ENCODE results near the gene ATP6V0E2.

Gene ATP6V0E2

GRCh38 chr7:149873074-149873969 lies at the start of gene ATP6V0E2:
Gene ATP6V0E2 (plus strand): TSS chr7:149873969. CDS start chr7:149874066, 97 bp downstream.
- Mint-ChIP-seq H3K9me3 (no peaks in the 10 kb centered on the region), H3K27ac (peak within 1 kb of the TSS; percentile 50), H3K27me3 (ENCODE audit: low read depth, poor library complexity) (peaks cover 21% of the 10 kb centered on the region), H3K36me3 (ENCODE audit: low read depth) (peaks cover 5% of the 10 kb centered on the region), H3K4me3 (peak within 1 kb of the TSS; percentile 85), H3K4me1 (peaks cover 32% of the 10 kb centered on the region)
- peak; percentile 96 for DNase-seq
- no peak for TF ChIP-seq CTCF (IDR thresholded peaks at IDR 0.05)

- DNase-seq: no peak
- H3K4me1 Mint-ChIP-seq: peaks cover 26% of the 10 kb centered on the region
- peaks cover 5% of the 10 kb centered on the region for H3K27me3 Mint-ChIP-seq (ENCODE audit: low read depth, poor library complexity)
- no peak for TF ChIP-seq CTCF (IDR thresholded peaks at IDR 0.05)
- H3K4me3 Mint-ChIP-seq: no peak overlapping the region
- H3K9me3 Mint-ChIP-seq: no peaks in the 10 kb centered on the region
- H3K27ac Mint-ChIP-seq: no peak overlapping the region
- no peaks in the 10 kb centered on the region for H3K36me3 Mint-ChIP-seq (ENCODE audit: low read depth)
These were observed 49.4 kb upstream of the ATP6V0E2 start for GRCh38 chr7:149824301-149824741.

GRCh38 chr7:149824748-149825566 lies 48.8 kb upstream of the ATP6V0E2 start:
- no peak for TF ChIP-seq CTCF (IDR thresholded peaks at IDR 0.05)
- DNase-seq: no peak
- H3K27ac Mint-ChIP-seq: no peak overlapping the region

GRCh38 chr7:149825567-149826343 lies 48.0 kb upstream of the ATP6V0E2 start:
- Mint-ChIP-seq H3K9me3 (no peaks in the 10 kb centered on the region), H3K27ac (no peak overlapping the region), H3K36me3 (ENCODE audit: low read depth) (no peaks in the 10 kb centered on the region), H3K4me1 (peaks cover 31% of the 10 kb centered on the region), H3K4me3 (no peak overlapping the region), H3K27me3 (ENCODE audit: low read depth, poor library complexity) (peaks cover 5% of the 10 kb centered on the region)
- TF ChIP-seq CTCF (IDR thresholded peaks at IDR 0.05): no peak
- no peak for DNase-seq

More at GRCh38 chr7:149824748-149825566, 48.8 kb upstream of the ATP6V0E2 start:
- Mint-ChIP-seq H3K4me3 (no peak overlapping the region), H3K36me3 (ENCODE audit: low read depth) (no peaks in the 10 kb centered on the region), H3K9me3 (no peaks in the 10 kb centered on the region), H3K27me3 (ENCODE audit: low read depth, poor library complexity) (peaks cover 5% of the 10 kb centered on the region), H3K4me1 (peaks cover 26% of the 10 kb centered on the region)

GRCh38 chr7:149826344-149827088 lies 47.3 kb upstream of the ATP6V0E2 start:
- H3K27me3 Mint-ChIP-seq (ENCODE audit: low read depth, poor library complexity): peaks cover 5% of the 10 kb centered on the region
- H3K4me3 Mint-ChIP-seq: no peak overlapping the region
- H3K27ac Mint-ChIP-seq: no peak overlapping the region
- no peaks in the 10 kb centered on the region for H3K36me3 Mint-ChIP-seq (ENCODE audit: low read depth)
- DNase-seq: no peak
- no peak for TF ChIP-seq CTCF (IDR thresholded peaks at IDR 0.05)
- peaks cover 38% of the 10 kb centered on the region for H3K4me1 Mint-ChIP-seq
- H3K9me3 Mint-ChIP-seq: no peaks in the 10 kb centered on the region
